Transverse colon (tissue), 4 donors: ENCODE results near the gene BCL11A. TPM values are rescaled to one million over a fixed set of nuclear protein-coding genes. Genes with fewer than 3 reads are reported as not detected.

Experiments
- DNase-seq: peaks from one replicate; pipeline ENCODE4 v3.0.0-alpha.2; 2019
- H3K27ac ChIP-seq, 4 donors: fragments of 200-600 bp; sonication (generic); 2 replicates each; pipeline ENCODE4 v1.5.1; 2016 to 2018; ENCODE audit warnings: inconsistent platforms in 4 of 4
- H3K27me3 ChIP-seq: fragments of 200-600 bp; sonication (generic); 2 replicates; pipeline ENCODE4 v1.5.1; 2017; ENCODE audit warnings: inconsistent platforms
- H3K36me3 ChIP-seq, 4 donors: fragments of 200-600 bp; sonication (generic); 2 replicates each; pipeline ENCODE4 v1.5.1; 2017 to 2019; ENCODE audit warnings: inconsistent platforms in 4 of 4
- H3K4me1 ChIP-seq, 4 donors: fragments of 200-600 bp; sonication (generic); 2 replicates each; pipeline ENCODE4 v1.5.1; 2017 to 2020; ENCODE audit warnings: inconsistent platforms in 4 of 4
- H3K4me3 ChIP-seq, 4 donors: fragments of 200-600 bp; sonication (generic); 1 replicate in 1 of 4; 2 replicates in 3 of 4; pipeline versions ENCODE4 v1.5.1 to v1.6.1; 2017 to 2019; ENCODE audit warnings: inconsistent platforms in 4 of 4
- H3K9me3 ChIP-seq, 2 donors: fragments of 200-600 bp; sonication (generic); 2 replicates each; pipeline ENCODE4 v1.5.1; 2017 to 2019; ENCODE audit warnings: inconsistent platforms in 2 of 2
- EP300 ChIP-seq: sonication (generic); formaldehyde crosslinking; IDR thresholded peaks from one replicate; pipeline ENCODE4 v1.6.1; 2017; ENCODE audit warnings: antibody characterized with exemption, low read depth
- POLR2A ChIP-seq: fragments of 450-650 bp; IDR thresholded peaks from one replicate; pipeline ENCODE4 v1.6.1; 2016; ENCODE audit warnings: antibody characterized with exemption, mild to moderate bottlenecking, moderate library complexity
- POLR2AphosphoS5 ChIP-seq, 3 donors: sonication (generic); formaldehyde crosslinking; IDR thresholded peaks; one replicate each; pipeline ENCODE4 v1.6.1; 2016; ENCODE audit warnings: antibody characterized with exemption in 3 of 3
- WGBS, 2 donors: methylation state at CpG; one replicate each; pipeline ENCODE4 v1.1.5; 2018; ENCODE audit warnings: low coverage in 1 of 2; 5-methylcytosine and 5-hydroxymethylcytosine counted together
- in situ Hi-C, 4 donors: fragments of 200-750 bp; cut with MboI; loops; one replicate each; pipeline versions ENCODE4 v1.15.0 to v1.15.1; 2017; ENCODE audit warnings: low sequenced_read_pairs in 3 of 4, low pct_ligation_motif_present in 1 of 4, low pct_unique_long_range_greater_than_20kb in 1 of 4
- intact Hi-C: fragments of 100-400 bp; cut with DNase I; formaldehyde crosslinking; loops from one replicate; pipeline ENCODE4 v1.15.1; 2023; ENCODE audit warnings: low total_unique reads
- total RNA-seq, 4 donors: library from RNA; depleted of rRNA; stranded (reverse); fragments of >200 nt; gene quantifications; one replicate each; pipeline ENCODE4 v1.1.0, GENCODE V29; 2016
- TF ChIP-seq, protein P1 (sequence below), 5 experiments: fragments of 200-600 bp in 3 of 5; fragments of 450-650 bp in 2 of 5; sonication (generic) in 3 of 5; IDR thresholded peaks; 1 replicate in 2 of 5; 2 replicates in 3 of 5; pipeline ENCODE4 v1.5.1; 2016 to 2017; ENCODE audit warnings: antibody characterized with exemption in 5 of 5, inconsistent platforms in 3 of 5, mild to moderate bottlenecking in 2 of 5, moderate library complexity in 1 of 5

The BCL11A gene
- total RNA-seq, 4 donors from 2014 or later, result 11.3 to 38.1 (median 19.9) TPM

GRCh38 chr2:60412620-60413019 lies 140.8 kb downstream of the BCL11A start:
- 88 to 92% methylated on average over 5 of the region's 5 CpGs for WGBS, 2 donors
- no peaks in the 10 kb centered on the region for H3K36me3 ChIP-seq
- in situ Hi-C loops (no loop called here), intact Hi-C loops (no loop called here)
- DNase-seq, result no peak
- H3K27ac ChIP-seq, result no peak overlapping the region
- peaks cover 0 to 4% (median 2%) of the 10 kb centered on the region in 4 donors for H3K4me1 ChIP-seq
- no peak for TF ChIP-seq EP300
- TF ChIP-seq, protein P1, sequence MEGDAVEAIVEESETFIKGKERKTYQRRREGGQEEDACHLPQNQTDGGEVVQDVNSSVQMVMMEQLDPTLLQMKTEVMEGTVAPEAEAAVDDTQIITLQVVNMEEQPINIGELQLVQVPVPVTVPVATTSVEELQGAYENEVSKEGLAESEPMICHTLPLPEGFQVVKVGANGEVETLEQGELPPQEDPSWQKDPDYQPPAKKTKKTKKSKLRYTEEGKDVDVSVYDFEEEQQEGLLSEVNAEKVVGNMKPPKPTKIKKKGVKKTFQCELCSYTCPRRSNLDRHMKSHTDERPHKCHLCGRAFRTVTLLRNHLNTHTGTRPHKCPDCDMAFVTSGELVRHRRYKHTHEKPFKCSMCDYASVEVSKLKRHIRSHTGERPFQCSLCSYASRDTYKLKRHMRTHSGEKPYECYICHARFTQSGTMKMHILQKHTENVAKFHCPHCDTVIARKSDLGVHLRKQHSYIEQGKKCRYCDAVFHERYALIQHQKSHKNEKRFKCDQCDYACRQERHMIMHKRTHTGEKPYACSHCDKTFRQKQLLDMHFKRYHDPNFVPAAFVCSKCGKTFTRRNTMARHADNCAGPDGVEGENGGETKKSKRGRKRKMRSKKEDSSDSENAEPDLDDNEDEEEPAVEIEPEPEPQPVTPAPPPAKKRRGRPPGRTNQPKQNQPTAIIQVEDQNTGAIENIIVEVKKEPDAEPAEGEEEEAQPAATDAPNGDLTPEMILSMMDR (IDR thresholded peaks at IDR 0.05), result no peak
- no peak for TF ChIP-seq POLR2AphosphoS5 (IDR thresholded peaks at IDR 0.05)
- TF ChIP-seq POLR2A, result no peak
- H3K4me3 ChIP-seq, result no peak overlapping the region
- no peaks in the 10 kb centered on the region for H3K9me3 ChIP-seq
- H3K27me3 ChIP-seq, result no peaks in the 10 kb centered on the region

DNA sequence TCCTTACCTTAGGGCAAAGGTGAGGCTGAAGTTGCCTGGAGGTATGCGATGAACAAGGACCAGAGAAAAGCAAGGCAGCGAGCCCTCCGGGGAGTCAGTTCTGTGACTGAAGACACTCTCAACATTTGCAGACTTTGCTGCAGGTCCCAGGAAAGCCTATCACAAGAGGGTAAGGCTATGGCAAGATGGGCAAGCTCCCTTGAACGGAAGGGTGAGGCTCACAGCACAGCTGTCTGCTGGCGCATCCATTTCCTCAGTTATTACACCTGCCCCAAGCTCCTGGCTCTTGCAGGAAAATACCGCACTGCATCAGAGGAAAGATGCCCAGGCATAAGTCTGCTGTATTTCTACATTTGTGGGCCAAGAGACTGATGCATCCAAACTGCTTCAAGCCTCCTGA lies 141.4 kb downstream of the BCL11A start:
- TF ChIP-seq, protein P1 (IDR thresholded peaks at IDR 0.05), result no peak
- TF ChIP-seq EP300, result no peak
- no peak for TF ChIP-seq POLR2AphosphoS5 (IDR thresholded peaks at IDR 0.05)
- no peak for TF ChIP-seq POLR2A
- H3K36me3 ChIP-seq, result no peaks in the 10 kb centered on the region
- intact Hi-C loops (no loop called here), in situ Hi-C loops (no loop called here)
- H3K9me3 ChIP-seq, result no peaks in the 10 kb centered on the region
- no peak overlapping the region for H3K4me3 ChIP-seq
- DNase-seq, result no peak
- H3K4me1 ChIP-seq, result peaks cover 0 to 4% (median 2%) of the 10 kb centered on the region in 4 donors
- no peak overlapping the region for H3K27ac ChIP-seq
- no peaks in the 10 kb centered on the region for H3K27me3 ChIP-seq
- 91% methylated on average over 6 of the region's 6 CpGs; no CpG with 5 or more reads in 1 of the 2 donors for WGBS, 2 donors

- TF ChIP-seq POLR2AphosphoS5 (IDR thresholded peaks at IDR 0.05) (no peak), POLR2A (no peak), EP300 (no peak)
- TF ChIP-seq, protein P1 (IDR thresholded peaks at IDR 0.05), result no peak
- no peak overlapping the region for H3K4me3 ChIP-seq
- 55 to 59% methylated on average over 3 of the region's 3 CpGs for WGBS, 2 donors
- in situ Hi-C loops, result no loop called here
- no peaks in the 10 kb centered on the region for H3K27me3 ChIP-seq
- no peaks in the 10 kb centered on the region for H3K36me3 ChIP-seq
- H3K4me1 ChIP-seq, result peaks cover 0 to 4% (median 1%) of the 10 kb centered on the region in 4 donors
- no peak for DNase-seq
- intact Hi-C loops, result no loop called here
- no peak overlapping the region for H3K27ac ChIP-seq
- H3K9me3 ChIP-seq, result no peaks in the 10 kb centered on the region
Observed at GRCh38 chr2:60411295-60411694, 142.2 kb downstream of the BCL11A start.

- Histone ChIP-seq H3K27me3 (no peaks in the 10 kb centered on the region), H3K36me3 (no peaks in the 10 kb centered on the region), H3K27ac (no peak overlapping the region), H3K4me3 (no peak overlapping the region), H3K4me1 (no peaks in the 10 kb centered on the region), H3K9me3 (no peaks in the 10 kb centered on the region)
- 0 to 69% methylated on average over 1 to 17 of the region's 17 CpGs for WGBS, 2 donors
- no peak for DNase-seq
- TF ChIP-seq, protein P1 (IDR thresholded peaks at IDR 0.05), result no peak
- TF ChIP-seq POLR2AphosphoS5 (IDR thresholded peaks at IDR 0.05) (no peak), POLR2A (no peak), EP300 (no peak)
- intact Hi-C loops, result no loop called here
- in situ Hi-C loops, result no loop called here
Observed at GRCh38 chr2:60410456-60411146, 142.9 kb downstream of the BCL11A start.
